Liver (tissue), 9 donors: ENCODE measurements around the gene M6PR. TPM values are rescaled to one million over a fixed set of nuclear protein-coding genes. Genes with fewer than 3 reads are reported as not detected.

Experiments used
- DNase-seq: peaks from one replicate; pipeline ENCODE4 v3.0.0-alpha.2; 2017; ENCODE audit warnings: low spot score
- H3K27ac ChIP-seq, 2 donors: one replicate each; pipeline ENCODE4 v1.7.0; 2013; ENCODE audit warnings: inconsistent platforms in 2 of 2, low read length in 2 of 2, control low read depth in 1 of 2, low read depth in 1 of 2, mild to moderate bottlenecking in 1 of 2
- H3K27me3 ChIP-seq, 4 donors: one replicate each; pipeline versions ENCODE4 v1.6.1 to v1.7.0; 2013; ENCODE audit warnings: low read length in 3 of 4, inconsistent platforms in 1 of 4, mild to moderate bottlenecking in 1 of 4, moderate library complexity in 1 of 4; ENCODE audit not compliant: control insufficient read depth in 4 of 4, insufficient read depth in 4 of 4
- H3K36me3 ChIP-seq, 4 donors: one replicate each; pipeline versions ENCODE4 v1.6.1 to v1.7.0; 2013; ENCODE audit warnings: low read length in 3 of 4, mild to moderate bottlenecking in 3 of 4, low read depth in 1 of 4, moderate library complexity in 1 of 4; ENCODE audit not compliant: control insufficient read depth in 4 of 4, insufficient read depth in 3 of 4
- H3K4me1 ChIP-seq, 4 donors: one replicate each; pipeline versions ENCODE4 v1.6.1 to v1.7.0; 2013; ENCODE audit warnings: low read length in 3 of 4, mild to moderate bottlenecking in 3 of 4, moderate library complexity in 1 of 4; ENCODE audit not compliant: control insufficient read depth in 4 of 4, insufficient read depth in 4 of 4
- H3K4me3 ChIP-seq, 3 donors: one replicate each; pipeline versions ENCODE4 v1.6.1 to v1.7.0; 2013; ENCODE audit warnings: low read length in 3 of 3, control low read depth in 1 of 3, low read depth in 1 of 3, mild to moderate bottlenecking in 1 of 3
- H3K9ac ChIP-seq, 2 donors: one replicate each; pipeline ENCODE4 v1.7.0; 2013; ENCODE audit warnings: low read length in 2 of 2, mild to moderate bottlenecking in 2 of 2, moderate library complexity in 2 of 2, control low read depth in 1 of 2, low read depth in 1 of 2
- H3K9me3 ChIP-seq, 4 donors: one replicate each; pipeline versions ENCODE4 v1.6.1 to v1.7.0; 2013; ENCODE audit warnings: low read length in 3 of 4; ENCODE audit not compliant: control insufficient read depth in 4 of 4
- ATF3 ChIP-seq: IDR thresholded peaks from 2 replicates; pipeline ENCODE4 v1.6.1; 2016; ENCODE audit warnings: antibody characterized with exemption
- CTCF ChIP-seq: fragments of 150-350 bp; IDR thresholded peaks from 2 replicates; pipeline ENCODE4 v1.5.1; 2017; ENCODE audit warnings: improper control_type of control experiment, low read depth, low read length; ENCODE audit not compliant: missing input control
- EGR1 ChIP-seq, 2 donors: IDR thresholded peaks; 2 replicates each; pipeline ENCODE4 v1.6.1; 2016 to 2018; ENCODE audit warnings: antibody characterized with exemption in 2 of 2, low read depth in 2 of 2
- FOXA1 ChIP-seq: IDR thresholded peaks from 2 replicates; pipeline ENCODE4 v1.6.1; 2016; ENCODE audit warnings: antibody characterized with exemption
- FOXA2 ChIP-seq: IDR thresholded peaks from 2 replicates; pipeline ENCODE4 v1.6.1; 2016; ENCODE audit warnings: antibody characterized with exemption
- GABPA ChIP-seq, 2 donors: IDR thresholded peaks in 1 of 2; conservative IDR thresholded peaks in 1 of 2; 2 replicates each; pipeline ENCODE4 v1.6.1; 2016; ENCODE audit warnings: antibody characterized with exemption in 2 of 2, mild to moderate bottlenecking in 1 of 2, moderate library complexity in 1 of 2
- HNF4A ChIP-seq, 2 donors: conservative IDR thresholded peaks; 2 replicates each; pipeline ENCODE4 v1.6.1; 2016; ENCODE audit warnings: antibody characterized with exemption in 2 of 2, mild to moderate bottlenecking in 2 of 2
- HNF4G ChIP-seq: IDR thresholded peaks from 2 replicates; pipeline ENCODE4 v1.6.1; 2016; ENCODE audit warnings: antibody characterized with exemption
- JUND ChIP-seq, 2 donors: IDR thresholded peaks; 2 replicates each; pipeline ENCODE4 v1.6.1; 2016; ENCODE audit warnings: antibody characterized with exemption in 2 of 2
- MAX ChIP-seq: IDR thresholded peaks from 2 replicates; pipeline ENCODE4 v1.6.1; 2016; ENCODE audit warnings: antibody characterized with exemption
- NR2F2 ChIP-seq: IDR thresholded peaks from 2 replicates; pipeline ENCODE4 v1.6.1; 2016; ENCODE audit warnings: antibody characterized with exemption
- RAD21 ChIP-seq, 2 donors: IDR thresholded peaks; 2 replicates each; pipeline ENCODE4 v1.6.1; 2016; ENCODE audit warnings: antibody characterized with exemption in 2 of 2, mild to moderate bottlenecking in 2 of 2
- REST ChIP-seq: IDR thresholded peaks from 2 replicates; pipeline ENCODE4 v1.6.1; 2016; ENCODE audit warnings: antibody characterized with exemption, mild to moderate bottlenecking
- RXRA ChIP-seq, 2 donors: IDR thresholded peaks; 2 replicates each; pipeline ENCODE4 v1.6.1; 2017 to 2018; ENCODE audit warnings: antibody characterized with exemption in 2 of 2, mild to moderate bottlenecking in 1 of 2
- SP1 ChIP-seq: IDR thresholded peaks from 2 replicates; pipeline ENCODE4 v1.6.1; 2018; ENCODE audit warnings: antibody characterized with exemption, mild to moderate bottlenecking
- TAF1 ChIP-seq: conservative IDR thresholded peaks from 2 replicates; pipeline ENCODE4 v1.6.1; 2016; ENCODE audit warnings: antibody characterized with exemption, mild to moderate bottlenecking
- YY1 ChIP-seq: IDR thresholded peaks from 2 replicates; pipeline ENCODE4 v1.6.1; 2016; ENCODE audit warnings: antibody characterized with exemption, mild to moderate bottlenecking
- ZBTB33 ChIP-seq: IDR thresholded peaks from 2 replicates; pipeline ENCODE4 v1.6.1; 2016; ENCODE audit warnings: antibody characterized with exemption
- WGBS: extraction: QIAGEN DNeasy Blood & Tissue Kit; methylation state at CpG from one replicate; pipeline ENCODE4 v1.1.7; 2013; 5-methylcytosine and 5-hydroxymethylcytosine counted together
- polyA plus RNA-seq, 2 donors: library from polyadenylated mRNA; stranded (reverse) in 1 of 2; unstranded in 1 of 2; fragments of 200-250 nt in 1 of 2; fragments of >200 nt in 1 of 2; fragmentation: Nextera tagmentation in 1 of 2; extraction: Ambion mirVana in 1 of 2; gene quantifications; one replicate each; pipeline versions ENCODE4 v1.2.1 to v1.2.3, GENCODE V29; 2013 to 2015
- total RNA-seq, 2 donors: library from RNA; depleted of rRNA; stranded (reverse); fragments of >200 nt; gene quantifications; one replicate each; pipeline ENCODE4 v1.2.3, GENCODE V29; 2014
- donor health status: healthy.
- donor health status: healthy.
- donor health status: healthy.
- donor health status: healthy.
- donor health status: healthy.

The M6PR gene
- total and polyA plus RNA-seq, 4 donors: 38.7 to 118 (median 46.7) TPM

- Histone ChIP-seq H3K9ac (peak within 1 kb of the TSS in 1 of 2 donors; percentile 49), H3K4me1 (peaks cover 0 to 3% (median 0%) of the 10 kb centered on the region in 4 donors), H3K27me3 (no peaks in the 10 kb centered on the region), H3K36me3 (no peaks in the 10 kb centered on the region), H3K9me3 (no peaks in the 10 kb centered on the region), H3K4me3 (no peak within 1 kb of the TSS), H3K27ac (peak within 1 kb of the TSS in 1 of 2 donors; percentile 26)
- WGBS: 83% methylated on average over 2 of the region's 2 CpGs
- no peak for DNase-seq
- TF ChIP-seq REST (no peak), RXRA (IDR thresholded peaks at IDR 0.05) (no peak), EGR1 (IDR thresholded peaks at IDR 0.05; ENCODE audit: low read depth in 2 of 2) (no peak), GABPA (IDR thresholded peaks at IDR 0.05 in 1 of 2, conservative IDR thresholded peaks at IDR 0.05 in 1 of 2) (no peak), SP1 (no peak), MAX (no peak), HNF4A (conservative IDR thresholded peaks at IDR 0.05) (no peak), TAF1 (no peak), ATF3 (no peak), YY1 (no peak), JUND (IDR thresholded peaks at IDR 0.05) (no peak)
Observed at GRCh38 chr12:8989413-8989812, 40.0 kb upstream of the M6PR start, which contains the start of gene KLRG1. TSS of gene KLRG1 (plus strand) at chr12:8989546. CDS start at chr12:8989636, 90 bp downstream.

GRCh38 chr12:8987685-8988084 is 38.2 kb upstream of the M6PR start:
- Histone ChIP-seq H3K27ac (no peak overlapping the region), H3K36me3 (no peaks in the 10 kb centered on the region), H3K4me1 (peaks cover 0 to 3% (median 0%) of the 10 kb centered on the region in 4 donors), H3K9ac (no peak overlapping the region), H3K9me3 (no peaks in the 10 kb centered on the region), H3K27me3 (no peaks in the 10 kb centered on the region), H3K4me3 (no peak overlapping the region)
- TF ChIP-seq YY1: no peak
- TF ChIP-seq MAX: no peak
- no peak for TF ChIP-seq TAF1
- TF ChIP-seq HNF4G: no peak
- no peak for TF ChIP-seq JUND (IDR thresholded peaks at IDR 0.05)
- no peak for TF ChIP-seq ATF3
- no peak for TF ChIP-seq RXRA (IDR thresholded peaks at IDR 0.05)
- no peak for TF ChIP-seq FOXA2
- no peak for TF ChIP-seq RAD21 (IDR thresholded peaks at IDR 0.05)
- TF ChIP-seq CTCF: no peak
- TF ChIP-seq FOXA1: no peak
- no peak for TF ChIP-seq HNF4A (conservative IDR thresholded peaks at IDR 0.05)
- no peak for TF ChIP-seq ZBTB33
- TF ChIP-seq EGR1 (IDR thresholded peaks at IDR 0.05; ENCODE audit: low read depth in 2 of 2): no peak
- no peak for TF ChIP-seq NR2F2
- TF ChIP-seq GABPA (IDR thresholded peaks at IDR 0.05 in 1 of 2, conservative IDR thresholded peaks at IDR 0.05 in 1 of 2): no peak
- TF ChIP-seq SP1: no peak
- TF ChIP-seq REST: no peak
- DNase-seq: no peak
- 67% methylated on average over 1 of the region's 1 CpG for WGBS
